Measurements from ENCODE around the gene ERI3.

DNA sequence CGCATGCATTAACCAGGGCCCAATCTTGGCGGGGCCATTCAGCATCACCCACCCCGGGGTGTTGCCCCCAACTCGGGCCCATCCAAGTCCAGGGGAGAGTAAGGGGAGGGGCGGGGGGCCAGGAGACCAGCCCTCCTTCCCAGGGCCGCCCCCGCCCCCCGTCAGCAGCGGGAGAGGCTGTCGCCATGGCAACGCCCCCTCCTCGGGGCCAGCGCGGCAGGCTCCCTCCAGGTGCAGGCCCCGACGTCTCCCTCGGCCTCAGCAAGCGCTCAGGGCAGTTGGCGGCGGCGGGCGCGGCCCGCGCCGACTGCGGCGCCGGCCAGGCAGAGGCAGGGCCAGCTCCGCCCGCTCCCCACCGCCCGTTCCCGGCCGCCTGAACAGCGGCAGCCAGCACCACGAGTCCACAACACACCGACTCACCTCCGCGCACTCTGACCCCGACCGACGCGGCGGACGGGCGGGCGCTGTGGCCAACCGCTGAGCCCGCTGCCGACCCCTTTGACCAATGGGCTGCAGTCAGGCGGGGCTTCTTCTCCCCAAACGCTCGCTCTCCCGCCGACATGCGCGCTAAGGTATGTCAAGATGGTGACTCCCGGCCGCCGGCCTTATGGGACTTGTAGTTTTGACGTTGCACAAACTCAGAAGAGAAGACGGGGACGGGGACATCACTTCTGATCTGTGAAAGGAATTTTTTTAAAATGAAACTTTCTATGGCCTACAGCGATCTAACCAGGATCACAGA lies at the start of gene ERI3:
- TF ChIP-seq, protein P1, sequence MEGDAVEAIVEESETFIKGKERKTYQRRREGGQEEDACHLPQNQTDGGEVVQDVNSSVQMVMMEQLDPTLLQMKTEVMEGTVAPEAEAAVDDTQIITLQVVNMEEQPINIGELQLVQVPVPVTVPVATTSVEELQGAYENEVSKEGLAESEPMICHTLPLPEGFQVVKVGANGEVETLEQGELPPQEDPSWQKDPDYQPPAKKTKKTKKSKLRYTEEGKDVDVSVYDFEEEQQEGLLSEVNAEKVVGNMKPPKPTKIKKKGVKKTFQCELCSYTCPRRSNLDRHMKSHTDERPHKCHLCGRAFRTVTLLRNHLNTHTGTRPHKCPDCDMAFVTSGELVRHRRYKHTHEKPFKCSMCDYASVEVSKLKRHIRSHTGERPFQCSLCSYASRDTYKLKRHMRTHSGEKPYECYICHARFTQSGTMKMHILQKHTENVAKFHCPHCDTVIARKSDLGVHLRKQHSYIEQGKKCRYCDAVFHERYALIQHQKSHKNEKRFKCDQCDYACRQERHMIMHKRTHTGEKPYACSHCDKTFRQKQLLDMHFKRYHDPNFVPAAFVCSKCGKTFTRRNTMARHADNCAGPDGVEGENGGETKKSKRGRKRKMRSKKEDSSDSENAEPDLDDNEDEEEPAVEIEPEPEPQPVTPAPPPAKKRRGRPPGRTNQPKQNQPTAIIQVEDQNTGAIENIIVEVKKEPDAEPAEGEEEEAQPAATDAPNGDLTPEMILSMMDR (IDR thresholded peaks at IDR 0.05; ENCODE audit: insufficient read depth, low read length) = no peak
- TF ChIP-seq, protein P2, sequence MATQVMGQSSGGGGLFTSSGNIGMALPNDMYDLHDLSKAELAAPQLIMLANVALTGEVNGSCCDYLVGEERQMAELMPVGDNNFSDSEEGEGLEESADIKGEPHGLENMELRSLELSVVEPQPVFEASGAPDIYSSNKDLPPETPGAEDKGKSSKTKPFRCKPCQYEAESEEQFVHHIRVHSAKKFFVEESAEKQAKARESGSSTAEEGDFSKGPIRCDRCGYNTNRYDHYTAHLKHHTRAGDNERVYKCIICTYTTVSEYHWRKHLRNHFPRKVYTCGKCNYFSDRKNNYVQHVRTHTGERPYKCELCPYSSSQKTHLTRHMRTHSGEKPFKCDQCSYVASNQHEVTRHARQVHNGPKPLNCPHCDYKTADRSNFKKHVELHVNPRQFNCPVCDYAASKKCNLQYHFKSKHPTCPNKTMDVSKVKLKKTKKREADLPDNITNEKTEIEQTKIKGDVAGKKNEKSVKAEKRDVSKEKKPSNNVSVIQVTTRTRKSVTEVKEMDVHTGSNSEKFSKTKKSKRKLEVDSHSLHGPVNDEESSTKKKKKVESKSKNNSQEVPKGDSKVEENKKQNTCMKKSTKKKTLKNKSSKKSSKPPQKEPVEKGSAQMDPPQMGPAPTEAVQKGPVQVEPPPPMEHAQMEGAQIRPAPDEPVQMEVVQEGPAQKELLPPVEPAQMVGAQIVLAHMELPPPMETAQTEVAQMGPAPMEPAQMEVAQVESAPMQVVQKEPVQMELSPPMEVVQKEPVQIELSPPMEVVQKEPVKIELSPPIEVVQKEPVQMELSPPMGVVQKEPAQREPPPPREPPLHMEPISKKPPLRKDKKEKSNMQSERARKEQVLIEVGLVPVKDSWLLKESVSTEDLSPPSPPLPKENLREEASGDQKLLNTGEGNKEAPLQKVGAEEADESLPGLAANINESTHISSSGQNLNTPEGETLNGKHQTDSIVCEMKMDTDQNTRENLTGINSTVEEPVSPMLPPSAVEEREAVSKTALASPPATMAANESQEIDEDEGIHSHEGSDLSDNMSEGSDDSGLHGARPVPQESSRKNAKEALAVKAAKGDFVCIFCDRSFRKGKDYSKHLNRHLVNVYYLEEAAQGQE (IDR thresholded peaks at IDR 0.05; ENCODE audit: insufficient replicate concordance, low read depth) = no peak
- TF ChIP-seq POLR2AphosphoS5 (IDR thresholded peaks at IDR 0.05; ENCODE audit: low read depth) (peak; percentile 70; the same call in 1 of the 2 replicates), GABPA (IDR thresholded peaks at IDR 0.05; ENCODE audit: low read depth) (no peak), SPI1 (IDR thresholded peaks at IDR 0.05; ENCODE audit: borderline replicate concordance, low read depth) (no peak)
